Omental fat pad (tissue), 4 donors: ENCODE measurements around the gene FAM98A. TPM values are rescaled to one million over a fixed set of nuclear protein-coding genes. Genes with fewer than 3 reads are reported as not detected.

ENCODE experiments used
- ATAC-seq: fragments of 150-250 bp; one replicate; pipeline ENCODE4 v1.9.1; 2016; ENCODE audit warnings: mild to moderate bottlenecking, moderate library complexity; ENCODE audit not compliant: low FRiP score
- DNase-seq: peaks from one replicate; pipeline ENCODE4 v3.0.0-alpha.2; 2019; ENCODE audit warnings: low spot score
- CTCF ChIP-seq, 3 donors: fragments of 450-650 bp; IDR thresholded peaks; one replicate each; pipeline ENCODE4 v1.5.1; 2016 to 2017; ENCODE audit warnings: antibody characterized with exemption in 3 of 3, mild to moderate bottlenecking in 3 of 3, moderate library complexity in 2 of 3
- total RNA-seq, 4 donors: library from RNA; depleted of rRNA; stranded (reverse); fragments of >200 nt; gene quantifications; one replicate each; pipeline ENCODE4 v1.1.0, GENCODE V29; 2016

FAM98A gene
- total RNA-seq, 4 donors from 2014 or later, result 22.9 to 65.5 (median 60.3) TPM

- TF ChIP-seq CTCF (IDR thresholded peaks at IDR 0.05), result no peak
- DNase-seq, result no peak
- ATAC-seq, result no peak
These were observed 29.1 kb upstream of the FAM98A start for GRCh38 chr2:33628031-33628827.

- ATAC-seq, result no peak
- no peak for TF ChIP-seq CTCF (IDR thresholded peaks at IDR 0.05)
- no peak for DNase-seq
These were observed 19.9 kb upstream of the FAM98A start for GRCh38 chr2:33619028-33619427.

DNA sequence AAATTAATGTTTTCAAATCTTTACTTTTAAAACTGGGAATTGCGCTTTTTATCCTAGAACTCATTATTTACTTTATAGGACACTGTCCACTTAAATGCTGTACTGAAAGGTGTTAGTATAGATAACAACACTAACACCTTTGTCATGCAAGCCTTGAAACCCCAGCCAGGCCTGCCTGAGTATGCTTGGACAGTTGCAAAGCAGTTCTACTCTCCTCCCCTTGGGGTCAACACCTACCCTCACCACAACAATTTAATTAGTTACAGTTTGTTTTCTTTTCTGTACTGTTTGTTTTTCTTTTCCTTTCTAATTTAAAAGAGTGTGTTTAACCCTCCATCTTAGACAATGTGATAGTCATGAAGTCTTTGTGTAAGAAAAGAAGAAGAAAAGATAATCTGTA lies 18.9 kb upstream of the FAM98A start:
- ATAC-seq (no peak), DNase-seq (no peak)
- TF ChIP-seq CTCF (IDR thresholded peaks at IDR 0.05), result no peak

GRCh38 chr2:33617401-33617800 lies 18.3 kb upstream of the FAM98A start:
- ATAC-seq (no peak), DNase-seq (no peak)
- TF ChIP-seq CTCF (IDR thresholded peaks at IDR 0.05), result no peak

DNA sequence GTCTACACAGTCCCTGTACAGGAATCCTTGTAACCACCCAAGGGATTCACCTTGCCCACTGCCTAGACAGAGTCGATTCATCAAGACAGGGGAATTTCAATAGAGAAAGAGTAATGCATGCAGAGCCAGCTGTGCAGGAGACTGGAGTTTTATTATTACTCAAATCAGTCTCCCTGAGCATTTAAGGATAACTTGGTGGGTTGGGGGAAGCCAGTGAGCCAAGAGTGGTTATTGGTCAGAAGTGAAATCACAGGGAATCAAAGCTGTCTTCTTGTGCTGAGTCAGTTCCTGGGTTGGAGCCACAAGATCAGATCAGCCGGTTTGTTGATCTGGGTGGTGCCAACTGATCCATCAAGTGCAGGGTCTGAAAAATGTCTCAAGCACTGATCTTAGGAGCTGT lies 17.8 kb upstream of the FAM98A start:
- ATAC-seq (no peak), DNase-seq (no peak)
- TF ChIP-seq CTCF (IDR thresholded peaks at IDR 0.05), result no peak

DNA sequence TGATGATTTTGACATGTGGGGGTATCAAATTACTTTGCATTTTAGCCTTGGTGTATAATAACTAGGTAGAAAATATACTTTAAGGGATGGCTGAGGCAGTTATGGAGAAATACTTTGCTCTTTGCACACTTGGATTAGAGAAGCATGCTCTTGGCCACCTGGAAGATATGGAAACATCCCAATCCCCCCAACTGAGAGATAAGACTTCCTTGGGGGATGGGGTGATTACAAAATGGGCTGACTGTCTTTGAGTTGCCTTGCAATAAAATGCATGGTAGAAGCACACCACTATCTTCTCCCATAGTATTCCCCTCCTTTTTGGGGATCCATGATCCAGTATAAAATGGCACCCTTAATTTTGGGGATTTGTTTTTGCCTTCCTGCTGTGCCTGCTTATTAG lies 15.1 kb upstream of the FAM98A start:
- DNase-seq (no peak), ATAC-seq (no peak)
- no peak for TF ChIP-seq CTCF (IDR thresholded peaks at IDR 0.05)

GRCh38 chr2:33607905-33608304 lies 8.8 kb upstream of the FAM98A start:
- no peak for DNase-seq
- no peak for ATAC-seq
- no peak for TF ChIP-seq CTCF (IDR thresholded peaks at IDR 0.05)
